PC-3 (cell line): ENCODE data around the gene KCTD15.

Source experiments
- EZH2phosphoT487 ChIP-seq: fragments of 300-600 bp; sonication (generic); IDR thresholded peaks from 2 replicates; pipeline ENCODE4 v1.6.1; 2018; ENCODE audit warnings: mild to moderate bottlenecking, antibody characterized with exemption, low read length, borderline replicate concordance
- TF ChIP-seq, protein P1 (sequence below): fragments of 300-600 bp; sonication (generic); conservative IDR thresholded peaks from 2 replicates; pipeline ENCODE4 v1.5.1; 2017; ENCODE audit warnings: antibody characterized with exemption, low read depth, mild to moderate bottlenecking, low read length

DNA sequence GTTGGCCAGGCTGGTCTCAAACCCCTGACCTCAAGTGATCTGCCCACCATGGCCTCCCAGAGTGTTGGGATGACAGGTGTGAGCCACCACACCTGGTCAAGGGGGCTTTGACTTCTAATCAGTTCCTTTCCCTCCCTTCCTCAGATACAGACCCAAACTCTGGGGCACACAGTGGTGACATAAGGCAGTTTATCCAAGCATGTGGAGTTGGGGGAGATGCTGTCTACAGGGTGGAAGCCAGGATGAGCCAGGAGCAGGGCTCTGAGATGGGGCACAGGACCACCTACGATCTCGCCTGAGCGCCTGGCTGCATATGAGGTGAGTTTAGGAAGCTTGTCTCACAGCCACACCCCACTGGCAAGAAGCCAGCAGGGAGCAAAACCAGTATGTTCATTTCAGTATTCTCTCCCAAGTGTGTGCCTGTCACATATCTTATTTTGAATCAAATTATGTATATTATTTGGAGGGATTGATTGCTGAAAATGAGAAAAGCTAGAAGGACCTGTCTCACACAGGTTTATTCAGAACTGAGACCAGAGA, 67.7 kb downstream of the KCTD15 start:
- TF ChIP-seq, protein P1, sequence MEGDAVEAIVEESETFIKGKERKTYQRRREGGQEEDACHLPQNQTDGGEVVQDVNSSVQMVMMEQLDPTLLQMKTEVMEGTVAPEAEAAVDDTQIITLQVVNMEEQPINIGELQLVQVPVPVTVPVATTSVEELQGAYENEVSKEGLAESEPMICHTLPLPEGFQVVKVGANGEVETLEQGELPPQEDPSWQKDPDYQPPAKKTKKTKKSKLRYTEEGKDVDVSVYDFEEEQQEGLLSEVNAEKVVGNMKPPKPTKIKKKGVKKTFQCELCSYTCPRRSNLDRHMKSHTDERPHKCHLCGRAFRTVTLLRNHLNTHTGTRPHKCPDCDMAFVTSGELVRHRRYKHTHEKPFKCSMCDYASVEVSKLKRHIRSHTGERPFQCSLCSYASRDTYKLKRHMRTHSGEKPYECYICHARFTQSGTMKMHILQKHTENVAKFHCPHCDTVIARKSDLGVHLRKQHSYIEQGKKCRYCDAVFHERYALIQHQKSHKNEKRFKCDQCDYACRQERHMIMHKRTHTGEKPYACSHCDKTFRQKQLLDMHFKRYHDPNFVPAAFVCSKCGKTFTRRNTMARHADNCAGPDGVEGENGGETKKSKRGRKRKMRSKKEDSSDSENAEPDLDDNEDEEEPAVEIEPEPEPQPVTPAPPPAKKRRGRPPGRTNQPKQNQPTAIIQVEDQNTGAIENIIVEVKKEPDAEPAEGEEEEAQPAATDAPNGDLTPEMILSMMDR = no peak
- TF ChIP-seq EZH2phosphoT487 = no peak
